Neural progenitor cell (in vitro differentiated cells): ENCODE measurements around the gene ADAD1. TPM values are rescaled to one million over a fixed set of nuclear protein-coding genes. Genes with fewer than 3 reads are reported as not detected.

Experiments
- DNase-seq: peaks from one replicate; pipeline ENCODE4 v3.0.0-alpha.2; 2016; ENCODE audit warnings: low spot score
- H2AFZ ChIP-seq: fragments of 200-600 bp; sonication (generic); replicated peaks from 2 replicates; pipeline ENCODE4 v1.6.1; 2016; ENCODE audit warnings: antibody characterized with exemption
- H3F3A ChIP-seq: fragments of 200-600 bp; sonication (generic); 2 replicates; pipeline ENCODE4 v1.6.1; 2016; ENCODE audit warnings: antibody characterized with exemption, low read depth
- H3K27ac ChIP-seq: fragments of 200-600 bp; sonication (generic); 2 replicates; pipeline ENCODE4 v1.5.1; 2016; ENCODE audit warnings: mild to moderate bottlenecking
- H3K27me3 ChIP-seq: fragments of 200-600 bp; sonication (generic); 2 replicates; pipeline ENCODE4 v1.6.1; 2016; ENCODE audit warnings: mild to moderate bottlenecking, moderate library complexity
- H3K36me3 ChIP-seq: fragments of 200-600 bp; sonication (generic); 2 replicates; pipeline ENCODE4 v1.5.1; 2016
- H3K4me1 ChIP-seq: fragments of 200-600 bp; sonication (generic); 2 replicates; pipeline ENCODE4 v1.6.1; 2016; ENCODE audit warnings: mixed run types
- H3K4me2 ChIP-seq: fragments of 200-600 bp; sonication (generic); 2 replicates; pipeline ENCODE4 v1.6.1; 2016
- H3K4me3 ChIP-seq: fragments of 200-600 bp; sonication (generic); 2 replicates; pipeline ENCODE4 v1.5.1; 2016
- H3K79me2 ChIP-seq: fragments of 200-600 bp; sonication (generic); 2 replicates; pipeline ENCODE4 v1.6.1; 2016; ENCODE audit warnings: low read depth
- H3K9ac ChIP-seq: fragments of 200-600 bp; sonication (generic); 2 replicates; pipeline ENCODE4 v1.6.1; 2016
- H3K9me3 ChIP-seq: fragments of 200-600 bp; sonication (generic); 2 replicates; pipeline ENCODE4 v1.5.1; 2016; ENCODE audit warnings: low read depth
- H4K20me1 ChIP-seq: fragments of 200-600 bp; sonication (generic); 2 replicates; pipeline ENCODE4 v1.6.1; 2016; ENCODE audit warnings: low read depth
- H3K27ac Mint-ChIP-seq: 3 replicates; pipeline ENCODE4 v1.8.0; 2021; ENCODE audit warnings: mixed read lengths
- H3K27me3 Mint-ChIP-seq: 2 replicates; pipeline ENCODE4 v1.8.0; 2022; ENCODE audit warnings: low read depth, mild to moderate bottlenecking, inconsistent platforms, moderate library complexity, mixed read lengths; ENCODE audit not compliant: insufficient read depth
- H3K36me3 Mint-ChIP-seq: 3 replicates; pipeline ENCODE4 v1.8.0; 2021; ENCODE audit warnings: mixed read lengths
- H3K4me1 Mint-ChIP-seq: 3 replicates; pipeline ENCODE4 v1.8.0; 2021; ENCODE audit warnings: mixed read lengths
- H3K4me3 Mint-ChIP-seq: 3 replicates; pipeline ENCODE4 v1.8.0; 2021; ENCODE audit warnings: mild to moderate bottlenecking, moderate library complexity, mixed read lengths
- H3K9me3 Mint-ChIP-seq: 3 replicates; pipeline ENCODE4 v1.8.0; 2020; ENCODE audit warnings: mixed read lengths
- CTCF ChIP-seq: fragments of 200-600 bp; sonication (generic); IDR thresholded peaks from 2 replicates; pipeline ENCODE4 v1.5.1; 2017; ENCODE audit warnings: antibody characterized with exemption, mild to moderate bottlenecking
- EZH2 ChIP-seq: fragments of 200-600 bp; sonication (generic); IDR thresholded peaks from 2 replicates; pipeline ENCODE4 v1.6.1; 2017; ENCODE audit warnings: antibody characterized with exemption, mild to moderate bottlenecking, moderate library complexity
- EZH2phosphoT487 ChIP-seq: fragments of 200-600 bp; sonication (generic); IDR thresholded peaks from 2 replicates; pipeline ENCODE4 v1.6.1; 2017; ENCODE audit warnings: antibody characterized with exemption
- total RNA-seq: library from RNA; depleted of rRNA; stranded (reverse); fragments of >200 nt; gene quantifications from 2 replicates; pipeline ENCODE4 v1.2.3, GENCODE V29; 2015; ENCODE audit warnings: low replicate concordance

ADAD1 gene
- total RNA-seq, 1 donor from 2014 or later = not detected

- H3K27ac ChIP-seq = no peak overlapping the region
- no peak overlapping the region for H2AFZ ChIP-seq
- no peaks in the 10 kb centered on the region for H3K79me2 ChIP-seq
- no peaks in the 10 kb centered on the region for H4K20me1 ChIP-seq
- Mint-ChIP-seq H3K36me3 (no peaks in the 10 kb centered on the region), H3K4me3 (no peak overlapping the region), H3K4me1 (no peaks in the 10 kb centered on the region), H3K27me3 (no peaks in the 10 kb centered on the region), H3K27ac (no peak overlapping the region), H3K9me3 (peaks cover 9% of the 10 kb centered on the region)
- H3K4me1 ChIP-seq = no peaks in the 10 kb centered on the region
- no peak for DNase-seq
- no peaks in the 10 kb centered on the region for H3K36me3 ChIP-seq
- no peaks in the 10 kb centered on the region for H3F3A ChIP-seq
- no peak for TF ChIP-seq EZH2
- no peak for TF ChIP-seq EZH2phosphoT487
- no peak for TF ChIP-seq CTCF
- H3K4me3 ChIP-seq = no peak overlapping the region
- H3K9me3 ChIP-seq = no peaks in the 10 kb centered on the region
- H3K9ac ChIP-seq = no peak overlapping the region
- no peak overlapping the region for H3K4me2 ChIP-seq
- H3K27me3 ChIP-seq = no peaks in the 10 kb centered on the region
Measured at GRCh38 chr4:122383341-122383740, 4.5 kb downstream of the ADAD1 start.

GRCh38 chr4:122384245-122384644, 5.4 kb downstream of the ADAD1 start:
- Mint-ChIP-seq H3K27me3 (no peaks in the 10 kb centered on the region), H3K4me3 (no peak overlapping the region), H3K27ac (no peak overlapping the region), H3K9me3 (peaks cover 18% of the 10 kb centered on the region), H3K4me1 (no peaks in the 10 kb centered on the region), H3K36me3 (no peaks in the 10 kb centered on the region)
- Histone ChIP-seq H3K27ac (no peak overlapping the region), H3K79me2 (no peaks in the 10 kb centered on the region), H2AFZ (no peak overlapping the region), H3F3A (no peaks in the 10 kb centered on the region), H3K27me3 (no peaks in the 10 kb centered on the region), H3K4me1 (no peaks in the 10 kb centered on the region), H3K9ac (no peak overlapping the region), H3K9me3 (no peaks in the 10 kb centered on the region), H3K4me2 (no peak overlapping the region), H3K4me3 (no peak overlapping the region), H3K36me3 (no peaks in the 10 kb centered on the region), H4K20me1 (no peaks in the 10 kb centered on the region)
- TF ChIP-seq EZH2phosphoT487 (no peak), CTCF (no peak), EZH2 (no peak)
- no peak for DNase-seq

GRCh38 chr4:122393276-122393675, 14.5 kb downstream of the ADAD1 start:
- Histone ChIP-seq H3K27ac (no peak overlapping the region), H3K4me2 (no peak overlapping the region), H3K9ac (no peak overlapping the region), H2AFZ (no peak overlapping the region), H3K4me3 (no peak overlapping the region), H3K79me2 (no peaks in the 10 kb centered on the region), H3F3A (no peaks in the 10 kb centered on the region), H3K4me1 (no peaks in the 10 kb centered on the region), H4K20me1 (no peaks in the 10 kb centered on the region), H3K36me3 (no peaks in the 10 kb centered on the region), H3K27me3 (no peaks in the 10 kb centered on the region), H3K9me3 (no peaks in the 10 kb centered on the region)
- H3K4me3 Mint-ChIP-seq = no peak overlapping the region
- no peaks in the 10 kb centered on the region for H3K36me3 Mint-ChIP-seq
- DNase-seq = no peak
- H3K27me3 Mint-ChIP-seq = no peaks in the 10 kb centered on the region
- H3K27ac Mint-ChIP-seq = no peak overlapping the region
- H3K4me1 Mint-ChIP-seq = no peaks in the 10 kb centered on the region
- TF ChIP-seq EZH2phosphoT487 (no peak), EZH2 (no peak), CTCF (no peak)
- peaks cover 10% of the 10 kb centered on the region for H3K9me3 Mint-ChIP-seq

- Mint-ChIP-seq H3K27ac (no peak overlapping the region), H3K4me3 (no peak overlapping the region), H3K4me1 (no peaks in the 10 kb centered on the region), H3K9me3 (no peaks in the 10 kb centered on the region), H3K36me3 (no peaks in the 10 kb centered on the region), H3K27me3 (peaks cover 2% of the 10 kb centered on the region)
- Histone ChIP-seq H2AFZ (no peak overlapping the region), H3K9ac (no peak overlapping the region), H4K20me1 (no peaks in the 10 kb centered on the region), H3K9me3 (no peaks in the 10 kb centered on the region), H3K79me2 (no peaks in the 10 kb centered on the region), H3K36me3 (no peaks in the 10 kb centered on the region), H3K4me3 (no peak overlapping the region), H3K27ac (no peak overlapping the region), H3K4me2 (no peak overlapping the region), H3F3A (peaks cover 6% of the 10 kb centered on the region), H3K4me1 (peaks cover 21% of the 10 kb centered on the region), H3K27me3 (no peaks in the 10 kb centered on the region)
- DNase-seq = peak; percentile 6
- no peak for TF ChIP-seq EZH2
- TF ChIP-seq CTCF = no peak
- TF ChIP-seq EZH2phosphoT487 = no peak
Measured at GRCh38 chr4:122403861-122404260, 25.1 kb downstream of the ADAD1 start.
